ENCODE measurements around the gene ENTPD2. TPM values are rescaled to one million over a fixed set of nuclear protein-coding genes. Genes with fewer than 3 reads are reported as not detected.

Gene ENTPD2
- total RNA-seq, 4 donors from 2014 or later: 0.22 to 0.55 TPM; not detected in 2

DNA sequence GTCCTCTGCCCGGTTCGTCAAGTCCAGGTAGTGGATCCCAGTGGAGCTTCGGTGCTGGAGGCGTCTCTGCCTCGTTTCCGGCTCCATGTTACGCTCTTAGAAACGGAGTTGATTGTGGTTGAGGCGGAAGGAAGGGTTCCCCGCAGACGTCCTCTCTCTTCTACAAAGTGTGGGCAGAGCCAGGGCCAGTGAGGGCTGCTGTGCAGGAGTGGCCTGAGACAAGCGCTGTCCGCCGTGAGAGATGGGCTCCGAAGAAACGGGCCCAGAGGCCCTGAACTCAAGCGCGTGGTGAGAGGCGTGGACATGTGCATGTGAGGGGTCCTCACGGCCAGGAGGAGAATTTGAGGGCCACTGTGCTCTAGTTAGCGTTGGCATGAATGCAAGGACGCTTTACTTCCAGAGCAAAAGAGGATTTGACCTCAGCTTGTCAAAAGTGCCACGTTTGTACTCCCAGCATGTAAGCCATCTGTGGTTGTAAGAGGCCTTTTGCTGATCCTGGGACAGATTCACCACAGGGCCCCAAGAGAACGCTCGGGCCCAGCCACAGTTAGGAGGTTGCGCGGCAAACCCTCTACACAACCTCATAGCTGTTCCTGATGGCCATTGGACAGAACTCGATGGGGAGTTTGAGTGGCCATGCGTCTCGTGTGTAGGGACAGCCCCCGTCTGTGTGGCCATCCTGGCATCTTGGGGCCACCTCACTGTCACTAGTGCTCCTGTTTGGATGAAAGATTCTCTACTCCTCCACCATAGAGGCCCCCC, 43.1 kb upstream of the ENTPD2 start:
- Histone ChIP-seq H3K36me3 (peaks cover 0 to 76% of the 10 kb centered on the region in 2 donors), H3K4me1 (no peaks in the 10 kb centered on the region)

DNA sequence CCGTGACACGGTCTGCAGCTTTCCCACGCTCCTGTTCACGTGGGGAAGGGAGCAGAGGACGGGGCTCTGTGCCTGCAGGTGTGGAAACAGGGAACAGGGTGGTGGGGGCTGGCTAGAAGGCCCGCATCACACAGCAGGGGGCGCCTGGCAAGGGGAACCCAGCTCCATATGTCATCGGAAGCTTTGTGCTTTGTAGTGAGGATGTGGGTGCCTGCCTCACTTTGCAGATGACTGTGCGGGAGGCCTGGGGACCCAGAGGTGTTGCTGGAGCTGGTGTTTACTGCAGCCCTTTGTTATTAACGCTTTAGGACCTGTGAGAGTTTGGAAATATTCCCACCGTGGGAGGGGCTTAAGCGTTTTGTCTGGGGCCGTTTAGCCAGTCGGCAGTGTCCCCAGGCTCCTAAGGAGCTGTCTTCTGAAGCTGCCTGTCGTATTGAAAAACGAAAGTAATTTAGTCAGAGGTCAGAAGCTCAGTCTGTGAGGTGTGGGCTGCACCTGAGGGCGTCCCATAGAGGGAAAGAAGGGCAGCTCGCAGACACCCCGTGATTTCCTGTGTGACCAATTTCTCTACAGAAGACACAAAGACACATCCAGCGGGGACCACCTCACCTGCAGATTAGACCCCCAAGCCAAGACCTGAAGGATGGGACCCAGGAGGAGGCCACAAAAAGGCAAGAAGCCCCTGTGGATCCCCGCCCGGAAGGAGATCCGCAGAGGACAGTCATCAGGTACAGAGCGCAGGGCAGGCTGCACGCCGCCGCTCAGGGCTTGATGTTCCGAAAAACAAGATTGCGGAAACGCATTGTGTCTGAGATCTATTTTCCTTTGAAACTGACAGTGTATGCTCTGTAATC, 42.0 kb upstream of the ENTPD2 start:
- Histone ChIP-seq H3K27ac (no peak overlapping the region), H3K4me3 (no peak overlapping the region), H3K36me3 (peaks cover 0 to 68% of the 10 kb centered on the region in 2 donors), H3K27me3 (no peaks in the 10 kb centered on the region), H3K4me1 (no peaks in the 10 kb centered on the region), H3K9me3 (no peaks in the 10 kb centered on the region)
- intact Hi-C loops (cut with DNase I; ENCODE audit: low total_unique reads) (no loop called here), in situ Hi-C loops (cut with MboI; ENCODE audit: low sequenced_read_pairs in 4 of 4) (no loop called here)
- TF ChIP-seq POLR2A (IDR thresholded peaks at IDR 0.05): no peak
- TF ChIP-seq, protein P1, sequence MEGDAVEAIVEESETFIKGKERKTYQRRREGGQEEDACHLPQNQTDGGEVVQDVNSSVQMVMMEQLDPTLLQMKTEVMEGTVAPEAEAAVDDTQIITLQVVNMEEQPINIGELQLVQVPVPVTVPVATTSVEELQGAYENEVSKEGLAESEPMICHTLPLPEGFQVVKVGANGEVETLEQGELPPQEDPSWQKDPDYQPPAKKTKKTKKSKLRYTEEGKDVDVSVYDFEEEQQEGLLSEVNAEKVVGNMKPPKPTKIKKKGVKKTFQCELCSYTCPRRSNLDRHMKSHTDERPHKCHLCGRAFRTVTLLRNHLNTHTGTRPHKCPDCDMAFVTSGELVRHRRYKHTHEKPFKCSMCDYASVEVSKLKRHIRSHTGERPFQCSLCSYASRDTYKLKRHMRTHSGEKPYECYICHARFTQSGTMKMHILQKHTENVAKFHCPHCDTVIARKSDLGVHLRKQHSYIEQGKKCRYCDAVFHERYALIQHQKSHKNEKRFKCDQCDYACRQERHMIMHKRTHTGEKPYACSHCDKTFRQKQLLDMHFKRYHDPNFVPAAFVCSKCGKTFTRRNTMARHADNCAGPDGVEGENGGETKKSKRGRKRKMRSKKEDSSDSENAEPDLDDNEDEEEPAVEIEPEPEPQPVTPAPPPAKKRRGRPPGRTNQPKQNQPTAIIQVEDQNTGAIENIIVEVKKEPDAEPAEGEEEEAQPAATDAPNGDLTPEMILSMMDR (IDR thresholded peaks at IDR 0.05 in 4 of 5, conservative IDR thresholded peaks at IDR 0.05 in 1 of 5): no peak
- DNase-seq (no peak), ATAC-seq (no peak)

More for the DNA sequence above, 43.1 kb upstream of the ENTPD2 start:
- no peak for ATAC-seq
- TF ChIP-seq POLR2A (IDR thresholded peaks at IDR 0.05): no peak
- TF ChIP-seq, protein P1 (IDR thresholded peaks at IDR 0.05 in 4 of 5, conservative IDR thresholded peaks at IDR 0.05 in 1 of 5): no peak
- no peaks in the 10 kb centered on the region for H3K9me3 ChIP-seq
- H3K4me3 ChIP-seq: no peak overlapping the region
- intact Hi-C loops (cut with DNase I; ENCODE audit: low total_unique reads) (no loop called here), in situ Hi-C loops (cut with MboI; ENCODE audit: low sequenced_read_pairs in 4 of 4) (no loop called here)
- no peak overlapping the region for H3K27ac ChIP-seq
- no peaks in the 10 kb centered on the region for H3K27me3 ChIP-seq
- no peak for DNase-seq

DNA sequence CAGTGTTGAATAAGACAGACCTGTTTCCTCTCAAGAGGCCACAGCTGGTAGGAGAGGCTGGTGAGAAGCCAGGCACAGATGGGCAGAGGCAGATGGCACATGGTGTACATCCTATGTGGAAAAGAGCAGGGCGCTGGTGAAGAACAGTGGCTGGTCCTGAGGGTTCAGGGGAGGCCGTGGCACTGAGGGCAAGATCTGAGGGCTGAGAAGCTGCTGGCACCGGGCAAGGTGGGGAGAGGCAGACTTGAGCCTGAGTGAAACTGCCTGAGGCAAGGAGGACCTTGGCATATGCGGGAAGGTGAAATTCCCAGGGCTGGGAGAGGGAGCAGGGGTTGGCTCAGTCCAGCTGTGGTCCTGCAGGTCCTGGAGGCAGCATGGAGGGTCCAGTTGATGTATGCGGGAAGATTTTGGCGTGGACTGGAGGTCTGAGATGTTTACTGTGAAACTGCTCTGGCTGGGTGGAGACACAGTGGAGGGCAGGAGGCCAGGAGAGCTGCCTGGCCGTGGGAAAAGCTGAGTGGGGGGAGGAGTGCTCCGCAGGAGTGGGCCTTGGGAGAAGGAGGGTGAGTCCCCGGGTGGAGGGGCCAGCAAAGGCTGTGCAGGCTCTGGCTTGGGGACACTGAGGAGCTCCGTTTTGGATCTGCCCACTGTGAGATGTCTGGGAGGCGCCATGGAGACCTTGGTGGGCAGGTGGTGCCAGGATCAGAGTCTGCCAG, 35.5 kb upstream of the ENTPD2 start:
- in situ Hi-C loops (cut with MboI; ENCODE audit: low sequenced_read_pairs in 4 of 4): no loop called here
- Histone ChIP-seq H3K4me1 (peaks cover 18 to 21% of the 10 kb centered on the region in 2 donors), H3K27ac (no peak overlapping the region), H3K9me3 (no peaks in the 10 kb centered on the region), H3K4me3 (no peak overlapping the region), H3K27me3 (no peaks in the 10 kb centered on the region), H3K36me3 (peaks cover 0 to 29% of the 10 kb centered on the region in 2 donors)
- DNase-seq (no peak), ATAC-seq (no peak)
- TF ChIP-seq, protein P1 (IDR thresholded peaks at IDR 0.05 in 4 of 5, conservative IDR thresholded peaks at IDR 0.05 in 1 of 5): no peak
- TF ChIP-seq POLR2A (IDR thresholded peaks at IDR 0.05): no peak
- intact Hi-C loops (cut with DNase I; ENCODE audit: low total_unique reads): loop anchor here (5.0 kb wide), 2 partner anchors 202 to 607 kb away; partner anchors contain the start of genes SEC16A and TRAF2

DNA sequence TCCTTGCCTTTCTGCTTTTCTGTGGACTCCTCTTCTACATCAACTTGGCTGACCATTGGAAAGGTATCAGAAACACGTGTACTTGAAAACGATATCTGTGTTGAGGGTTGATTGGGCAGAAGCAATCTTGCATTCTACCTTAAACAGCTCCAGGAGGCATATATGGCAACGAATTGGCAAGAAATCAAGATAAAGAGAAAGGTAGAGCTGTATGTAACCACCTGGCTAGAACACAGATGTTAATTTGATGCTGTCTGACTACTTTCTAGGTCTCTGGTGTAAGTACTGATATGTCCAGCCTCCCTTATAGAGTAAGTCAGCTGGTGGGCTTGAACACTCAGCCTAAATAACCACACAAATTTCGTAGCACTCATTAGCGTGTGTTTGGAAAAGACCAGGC, 34.3 kb upstream of the ENTPD2 start:
- peaks cover 0 to 18% of the 10 kb centered on the region in 2 donors for H3K36me3 ChIP-seq
- no peak overlapping the region for H3K27ac ChIP-seq
- ATAC-seq (no peak), DNase-seq (no peak)
- no peaks in the 10 kb centered on the region for H3K27me3 ChIP-seq
- in situ Hi-C loops (cut with MboI; ENCODE audit: low sequenced_read_pairs in 4 of 4) (no loop called here), intact Hi-C loops (cut with DNase I; ENCODE audit: low total_unique reads) (loop anchor here (5.0 kb wide), 2 partner anchors 201 to 606 kb away; partner anchors contain the start of genes SEC16A and TRAF2)
- no peaks in the 10 kb centered on the region for H3K9me3 ChIP-seq
- no peak overlapping the region for H3K4me3 ChIP-seq
- no peak for TF ChIP-seq POLR2A (IDR thresholded peaks at IDR 0.05)
- TF ChIP-seq, protein P1 (IDR thresholded peaks at IDR 0.05 in 4 of 5, conservative IDR thresholded peaks at IDR 0.05 in 1 of 5): no peak
- H3K4me1 ChIP-seq: peaks cover 18 to 21% of the 10 kb centered on the region in 2 donors
